ENCODE measurements around the gene CRYBG1. TPM values are rescaled to one million over a fixed set of nuclear protein-coding genes. Genes with fewer than 3 reads are reported as not detected.

Gene CRYBG1
- total RNA-seq, 4 donors from 2014 or later, result 54.5 to 66.4 (median 59.8) TPM

DNA sequence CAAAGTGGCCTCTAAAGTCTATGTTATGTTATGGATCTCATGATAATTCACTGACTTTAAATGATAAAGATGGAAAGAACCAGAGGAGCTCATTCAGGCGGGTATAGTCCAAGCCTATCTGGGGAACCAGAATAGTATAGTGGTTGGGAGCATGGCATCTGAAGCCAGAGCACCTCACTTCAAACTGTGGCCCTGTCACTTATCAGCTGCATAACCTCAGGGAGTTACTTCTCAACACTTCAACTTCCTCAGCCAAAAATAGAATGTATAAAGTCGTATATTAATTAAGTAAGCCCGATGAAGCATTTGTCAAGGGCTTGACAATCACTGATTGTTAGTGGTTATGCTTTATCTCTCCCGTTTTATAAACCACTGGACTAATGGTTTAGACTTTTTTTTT, 156.1 kb downstream of the CRYBG1 start:
- Histone ChIP-seq H3K36me3 (peaks cover 0 to 7% (median 0%) of the 10 kb centered on the region in 3 donors), H3K4me3 (no peak overlapping the region), H3K9me3 (no peaks in the 10 kb centered on the region), H3K27me3 (no peaks in the 10 kb centered on the region), H3K4me1 (peaks cover 0 to 17% (median 12%) of the 10 kb centered on the region in 4 donors), H3K27ac (peak overlapping the region in 3 of 4 donors; percentile 30 to 51 (median 33))
- TF ChIP-seq, protein P1, sequence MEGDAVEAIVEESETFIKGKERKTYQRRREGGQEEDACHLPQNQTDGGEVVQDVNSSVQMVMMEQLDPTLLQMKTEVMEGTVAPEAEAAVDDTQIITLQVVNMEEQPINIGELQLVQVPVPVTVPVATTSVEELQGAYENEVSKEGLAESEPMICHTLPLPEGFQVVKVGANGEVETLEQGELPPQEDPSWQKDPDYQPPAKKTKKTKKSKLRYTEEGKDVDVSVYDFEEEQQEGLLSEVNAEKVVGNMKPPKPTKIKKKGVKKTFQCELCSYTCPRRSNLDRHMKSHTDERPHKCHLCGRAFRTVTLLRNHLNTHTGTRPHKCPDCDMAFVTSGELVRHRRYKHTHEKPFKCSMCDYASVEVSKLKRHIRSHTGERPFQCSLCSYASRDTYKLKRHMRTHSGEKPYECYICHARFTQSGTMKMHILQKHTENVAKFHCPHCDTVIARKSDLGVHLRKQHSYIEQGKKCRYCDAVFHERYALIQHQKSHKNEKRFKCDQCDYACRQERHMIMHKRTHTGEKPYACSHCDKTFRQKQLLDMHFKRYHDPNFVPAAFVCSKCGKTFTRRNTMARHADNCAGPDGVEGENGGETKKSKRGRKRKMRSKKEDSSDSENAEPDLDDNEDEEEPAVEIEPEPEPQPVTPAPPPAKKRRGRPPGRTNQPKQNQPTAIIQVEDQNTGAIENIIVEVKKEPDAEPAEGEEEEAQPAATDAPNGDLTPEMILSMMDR (IDR thresholded peaks at IDR 0.05), result no peak
- TF ChIP-seq POLR2A (IDR thresholded peaks at IDR 0.05), result no peak
- DNase-seq, result no peak

DNA sequence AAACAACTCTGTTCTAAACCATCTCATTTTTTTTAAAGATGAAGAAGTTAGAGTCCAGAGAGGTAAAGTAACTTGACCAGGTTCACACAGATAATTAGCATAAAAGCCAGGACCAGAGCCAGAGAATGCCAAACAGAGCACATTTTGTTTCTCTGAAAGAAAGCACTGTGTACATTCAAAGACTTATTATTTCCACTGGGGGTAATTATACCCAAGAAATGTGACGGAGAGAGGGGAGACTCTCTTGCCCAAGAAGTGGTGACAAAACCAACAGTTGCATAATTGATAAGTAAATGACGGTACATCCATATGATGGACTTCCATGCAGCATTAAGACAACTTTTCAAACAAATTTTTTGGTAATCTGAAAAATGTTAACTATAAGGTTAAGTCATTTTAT, 157.2 kb downstream of the CRYBG1 start:
- DNase-seq, result no peak
- no peaks in the 10 kb centered on the region for H3K9me3 ChIP-seq

DNA sequence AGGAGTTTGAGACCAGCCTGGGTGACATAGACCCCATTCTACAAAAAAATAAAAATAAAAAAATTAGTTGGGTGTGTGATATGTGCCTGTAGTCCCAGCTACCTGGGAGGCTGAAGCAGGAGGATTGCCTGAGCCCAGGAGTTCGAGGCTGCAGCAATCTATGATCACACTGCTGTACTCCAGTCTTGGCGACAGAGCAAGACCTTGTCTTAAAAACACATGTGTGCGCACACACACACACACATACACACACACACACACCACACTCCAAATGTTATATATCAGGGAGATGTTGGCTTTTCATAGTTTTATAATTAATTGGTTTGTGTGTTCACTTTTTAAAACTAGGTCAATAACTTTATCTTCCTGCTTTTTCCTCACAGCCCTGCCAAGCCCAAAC, 158.2 kb downstream of the CRYBG1 start:
- Histone ChIP-seq H3K9me3 (no peaks in the 10 kb centered on the region), H3K27me3 (no peaks in the 10 kb centered on the region), H3K4me3 (no peak overlapping the region), H3K4me1 (peaks cover 0 to 15% (median 13%) of the 10 kb centered on the region in 4 donors), H3K27ac (peak overlapping the region; percentile 80 to 94 (median 91)), H3K36me3 (peaks cover 0 to 7% (median 0%) of the 10 kb centered on the region in 3 donors)
- TF ChIP-seq POLR2A (IDR thresholded peaks at IDR 0.05), result no peak
- TF ChIP-seq, protein P1 (IDR thresholded peaks at IDR 0.05), result no peak
- DNase-seq, result no peak

More for the DNA sequence above, 157.2 kb downstream of the CRYBG1 start:
- no peak for TF ChIP-seq POLR2A (IDR thresholded peaks at IDR 0.05)
- TF ChIP-seq, protein P1 (IDR thresholded peaks at IDR 0.05), result no peak
- no peak overlapping the region for H3K27ac ChIP-seq
- no peak overlapping the region for H3K4me3 ChIP-seq
- peaks cover 0 to 7% (median 0%) of the 10 kb centered on the region in 3 donors for H3K36me3 ChIP-seq
- peaks cover 0 to 14% (median 12%) of the 10 kb centered on the region in 4 donors for H3K4me1 ChIP-seq
- no peaks in the 10 kb centered on the region for H3K27me3 ChIP-seq

DNA sequence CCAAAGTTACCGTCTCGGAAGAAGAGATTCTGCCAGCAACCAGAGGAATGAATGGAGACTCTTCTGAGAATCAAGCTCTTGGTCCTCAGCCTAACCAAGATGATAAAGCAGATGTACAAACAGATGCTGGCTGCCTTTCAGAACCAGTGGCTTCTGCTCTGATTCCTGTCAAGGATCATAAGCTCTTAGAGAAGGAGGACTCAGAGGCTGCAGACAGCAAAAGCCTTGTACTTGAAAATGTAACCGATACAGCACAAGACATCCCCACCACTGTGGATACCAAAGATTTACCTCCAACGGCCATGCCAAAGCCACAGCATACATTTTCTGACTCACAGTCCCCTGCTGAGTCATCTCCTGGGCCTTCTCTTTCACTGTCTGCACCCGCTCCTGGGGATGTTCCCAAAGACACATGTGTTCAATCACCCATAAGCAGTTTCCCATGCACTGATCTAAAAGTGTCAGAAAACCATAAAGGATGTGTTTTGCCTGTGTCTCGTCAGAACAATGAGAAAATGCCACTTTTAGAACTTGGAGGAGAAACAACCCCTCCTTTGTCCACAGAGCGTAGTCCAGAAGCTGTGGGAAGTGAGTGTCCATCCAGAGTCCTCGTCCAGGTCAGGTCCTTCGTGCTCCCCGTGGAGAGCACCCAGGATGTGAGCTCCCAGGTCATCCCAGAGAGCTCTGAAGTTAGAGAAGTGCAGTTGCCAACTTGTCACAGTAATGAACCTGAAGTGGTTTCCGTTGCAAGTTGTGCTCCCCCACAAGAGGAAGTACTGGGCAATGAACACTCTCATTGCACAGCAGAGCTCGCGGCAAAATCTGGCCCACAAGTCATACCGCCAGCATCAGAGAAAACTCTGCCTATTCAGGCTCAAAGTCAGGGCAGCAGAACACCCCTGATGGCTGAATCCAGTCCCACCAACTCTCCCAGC, 159.2 kb downstream of the CRYBG1 start:
- Histone ChIP-seq H3K27ac (peak overlapping the region; percentile 80 to 94 (median 91)), H3K4me1 (peaks cover 0 to 21% (median 15%) of the 10 kb centered on the region in 4 donors), H3K27me3 (no peaks in the 10 kb centered on the region), H3K4me3 (peak overlapping the region; percentile 14 to 34 (median 20)), H3K36me3 (peaks cover 0 to 7% (median 0%) of the 10 kb centered on the region in 3 donors), H3K9me3 (no peaks in the 10 kb centered on the region)
- peak in 1 of 2 donors; percentile 48 for TF ChIP-seq POLR2A (IDR thresholded peaks at IDR 0.05)
- TF ChIP-seq, protein P1 (IDR thresholded peaks at IDR 0.05), result no peak
- DNase-seq, result peak in 2 of 3 donors; percentile 82 to 91

DNA sequence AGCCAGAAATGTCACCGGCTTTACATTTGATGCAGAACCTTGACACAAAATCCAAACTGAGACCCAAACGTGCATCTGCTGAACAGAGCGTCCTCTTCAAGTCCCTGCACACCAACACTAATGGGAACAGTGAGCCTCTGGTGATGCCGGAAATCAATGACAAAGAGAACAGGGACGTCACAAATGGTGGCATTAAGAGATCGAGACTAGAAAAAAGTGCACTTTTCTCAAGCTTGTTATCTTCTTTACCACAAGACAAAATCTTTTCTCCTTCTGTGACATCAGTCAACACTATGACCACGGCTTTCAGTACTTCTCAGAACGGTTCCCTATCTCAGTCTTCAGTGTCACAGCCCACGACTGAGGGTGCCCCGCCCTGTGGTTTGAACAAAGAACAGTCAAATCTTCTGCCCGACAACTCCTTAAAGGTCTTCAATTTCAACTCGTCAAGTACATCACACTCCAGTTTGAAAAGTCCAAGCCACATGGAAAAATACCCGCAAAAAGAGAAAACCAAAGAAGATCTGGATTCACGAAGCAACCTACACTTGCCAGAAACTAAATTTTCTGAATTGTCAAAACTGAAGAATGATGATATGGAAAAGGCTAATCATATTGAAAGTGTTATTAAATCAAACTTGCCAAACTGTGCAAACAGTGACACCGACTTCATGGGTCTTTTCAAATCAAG, 160.3 kb downstream of the CRYBG1 start:
- Histone ChIP-seq H3K36me3 (peaks cover 0 to 7% (median 0%) of the 10 kb centered on the region in 3 donors), H3K27ac (peak overlapping the region; percentile 80 to 94 (median 91)), H3K4me3 (peak overlapping the region; percentile 21 to 40 (median 32)), H3K27me3 (no peaks in the 10 kb centered on the region), H3K4me1 (peaks cover 0 to 24% (median 14%) of the 10 kb centered on the region in 4 donors), H3K9me3 (no peaks in the 10 kb centered on the region)
- TF ChIP-seq, protein P1 (IDR thresholded peaks at IDR 0.05), result peak in 1 of 6 experiments; percentile 4
- peak in 1 of 2 donors; percentile 22 for TF ChIP-seq POLR2A (IDR thresholded peaks at IDR 0.05)
- DNase-seq, result peak in 2 of 3 donors; percentile 86 to 91
